WTC11 (cell line): ENCODE measurements around the gene PEX16. TPM values are rescaled to one million over a fixed set of nuclear protein-coding genes. Genes with fewer than 3 reads are reported as not detected.

Experiments
- ATAC-seq: fragments of 200-7000 bp; cut with Tn5 transposase; 2 replicates; pipeline ENCODE4 v1.10.0; 2021; ENCODE audit warnings: mild to moderate bottlenecking, moderate library complexity
- CTCF ChIA-PET: fragments of 300-600 bp; sonication (Branson Sonifier 250); formaldehyde crosslinking; loops from one replicate; lab custom pipeline; 2021; ENCODE audit warnings: antibody characterized with exemption; lab: Charles Lee
- POLR2A ChIA-PET: fragments of 350-600 bp; sonication (Branson Sonifier 250); formaldehyde crosslinking; loops from one replicate; lab custom pipeline; 2021; ENCODE audit warnings: antibody characterized with exemption; lab: Charles Lee
- DNase-seq: peaks from one replicate; pipeline ENCODE4 v3.0.0; 2021; ENCODE audit warnings: low spot score
- H3K27ac Mint-ChIP-seq: 2 replicates; pipeline ENCODE4 v1.8.0; 2021; ENCODE audit warnings: mixed read lengths
- H3K27me3 Mint-ChIP-seq: 2 replicates; pipeline ENCODE4 v1.8.0; 2021; ENCODE audit warnings: low read depth, mild to moderate bottlenecking, moderate library complexity, mixed read lengths
- H3K36me3 Mint-ChIP-seq: 2 replicates; pipeline ENCODE4 v1.8.0; 2021; ENCODE audit warnings: mixed read lengths
- H3K4me1 Mint-ChIP-seq: 2 replicates; pipeline ENCODE4 v1.8.0; 2022; ENCODE audit warnings: mixed read lengths
- H3K4me3 Mint-ChIP-seq: 2 replicates; pipeline ENCODE4 v1.8.0; 2021; ENCODE audit warnings: mild to moderate bottlenecking, moderate library complexity, mixed read lengths
- H3K9me3 Mint-ChIP-seq: 2 replicates; pipeline ENCODE4 v1.8.0; 2021; ENCODE audit warnings: mixed read lengths
- ATF2 ChIP-seq: sonication (generic); formaldehyde crosslinking; IDR thresholded peaks from 2 replicates; pipeline ENCODE4 v1.8.1; 2022; ENCODE audit warnings: low read depth, missing genetic modification reagents, borderline replicate concordance
- E2F5 ChIP-seq: sonication (generic); formaldehyde crosslinking; IDR thresholded peaks from 2 replicates; pipeline ENCODE4 v1.8.1; 2022; ENCODE audit warnings: mild to moderate bottlenecking, moderate library complexity, missing genetic modification reagents
- ERG ChIP-seq: fragments of 250-450 bp; sonication (Bioruptor Pico); IDR thresholded peaks from 2 replicates; pipeline ENCODE4 v1.8.0; 2021; ENCODE audit warnings: mild to moderate bottlenecking
- ESRRA ChIP-seq: sonication (generic); formaldehyde crosslinking; IDR thresholded peaks from 2 replicates; pipeline ENCODE4 v1.8.1; 2022; ENCODE audit warnings: mild to moderate bottlenecking, missing genetic modification reagents, borderline replicate concordance
- FOXJ3 ChIP-seq: sonication (generic); formaldehyde crosslinking; IDR thresholded peaks from 2 replicates; pipeline ENCODE4 v1.9.0; 2021; ENCODE audit warnings: missing genetic modification reagents, mild to moderate bottlenecking, borderline replicate concordance
- GABPB1 ChIP-seq: sonication (generic); formaldehyde crosslinking; IDR thresholded peaks from 2 replicates; pipeline ENCODE4 v1.8.1; 2023; ENCODE audit warnings: mild to moderate bottlenecking, missing genetic modification reagents
- GRHL2 ChIP-seq: fragments of 250-450 bp; sonication (Bioruptor Pico); IDR thresholded peaks from 2 replicates; pipeline ENCODE4 v1.8.0; 2022; ENCODE audit warnings: mild to moderate bottlenecking, moderate library complexity; ENCODE audit not compliant: insufficient replicate concordance, severe bottlenecking
- GTF2I ChIP-seq: fragments of 250-450 bp; sonication (Bioruptor Pico); conservative IDR thresholded peaks from 2 replicates; pipeline ENCODE4 v1.4.0; 2021; ENCODE audit warnings: mild to moderate bottlenecking
- HMGA2 ChIP-seq: fragments of 250-450 bp; sonication (Bioruptor Pico); IDR thresholded peaks from 2 replicates; pipeline ENCODE4 v1.4.0; 2021; ENCODE audit warnings: mild to moderate bottlenecking, moderate library complexity
- JAZF1 ChIP-seq: fragments of 250-450 bp; sonication (Bioruptor Pico); IDR thresholded peaks from 2 replicates; pipeline ENCODE4 v1.9.0; 2021; ENCODE audit warnings: moderate library complexity, mild to moderate bottlenecking, inconsistent platforms
- KAT7 ChIP-seq: sonication (generic); formaldehyde crosslinking; IDR thresholded peaks from 2 replicates; pipeline ENCODE4 v1.8.1; 2023; ENCODE audit warnings: missing genetic modification reagents, mild to moderate bottlenecking, borderline replicate concordance
- NR1H2 ChIP-seq: sonication (generic); formaldehyde crosslinking; IDR thresholded peaks from 2 replicates; pipeline ENCODE4 v1.9.0; 2021; ENCODE audit warnings: mild to moderate bottlenecking, moderate library complexity, missing genetic modification reagents
- PRRX2 ChIP-seq: fragments of 250-450 bp; sonication (Bioruptor Pico); IDR thresholded peaks from 2 replicates; pipeline ENCODE4 v1.8.0; 2021; ENCODE audit warnings: mild to moderate bottlenecking
- TP53 ChIP-seq: sonication (generic); formaldehyde crosslinking; IDR thresholded peaks from 2 replicates; pipeline ENCODE4 v1.8.1; 2023; ENCODE audit warnings: mild to moderate bottlenecking, missing genetic modification reagents
- USF2 ChIP-seq: sonication (generic); formaldehyde crosslinking; IDR thresholded peaks from 2 replicates; pipeline ENCODE4 v1.8.1; 2023; ENCODE audit warnings: mild to moderate bottlenecking, missing genetic modification reagents, moderate library complexity
- ZNF263 ChIP-seq: sonication (generic); formaldehyde crosslinking; IDR thresholded peaks from 2 replicates; pipeline ENCODE4 v1.8.1; 2022; ENCODE audit warnings: low read depth, mild to moderate bottlenecking, moderate library complexity, missing genetic modification reagents
- ZNF281 ChIP-seq: sonication (generic); formaldehyde crosslinking; IDR thresholded peaks from 2 replicates; pipeline ENCODE4 v1.8.0; 2023; ENCODE audit warnings: mild to moderate bottlenecking, missing genetic modification reagents
- ZNF396 ChIP-seq: fragments of 250-450 bp; sonication (Bioruptor Pico); IDR thresholded peaks from 2 replicates; pipeline ENCODE4 v1.8.0; 2021; ENCODE audit warnings: mild to moderate bottlenecking, moderate library complexity, borderline replicate concordance
- ZNF416 ChIP-seq: fragments of 250-450 bp; sonication (Bioruptor Pico); IDR thresholded peaks from 2 replicates; pipeline ENCODE4 v1.9.0; 2021; ENCODE audit warnings: mild to moderate bottlenecking, inconsistent platforms
- ZNF425 ChIP-seq: fragments of 250-450 bp; sonication (Bioruptor Pico); conservative IDR thresholded peaks from 2 replicates; pipeline ENCODE4 v1.9.0; 2021; ENCODE audit warnings: mild to moderate bottlenecking
- total RNA-seq: library from RNA; stranded (reverse); gene quantifications from 3 replicates; pipeline ENCODE4 v1.2.3, GENCODE V29; 2021

PEX16 gene
- total RNA-seq, 1 experiment from 2014 or later = 39.3 TPM

GRCh38 chr11:45949992-45950407, 32.3 kb upstream of the PEX16 start:
- no peak for ATAC-seq
- Mint-ChIP-seq H3K4me1 (no peaks in the 10 kb centered on the region), H3K27me3 (no peaks in the 10 kb centered on the region), H3K4me3 (no peak overlapping the region), H3K36me3 (peaks cover 21% of the 10 kb centered on the region), H3K9me3 (no peaks in the 10 kb centered on the region), H3K27ac (no peak overlapping the region)
- ChIA-PET POLR2A (no interaction called here), CTCF (interaction anchor here (2.4 to 3.3 kb wide), 2 partner anchors 15 to 57 kb away, joined by 9 to 10 read pairs; no protein-coding TSS in a partner anchor)
- DNase-seq = no peak
- TF ChIP-seq ATF2 (CRISPR knock-in tag) (no peak), GRHL2 (CRISPR knock-in tag) (no peak), NR1H2 (CRISPR knock-in tag) (no peak), ZNF416 (CRISPR knock-in tag) (no peak), ZNF263 (CRISPR knock-in tag) (no peak)

- Mint-ChIP-seq H3K36me3 (peaks cover 27% of the 10 kb centered on the region), H3K9me3 (no peaks in the 10 kb centered on the region), H3K27me3 (no peaks in the 10 kb centered on the region), H3K4me3 (no peak overlapping the region), H3K4me1 (no peaks in the 10 kb centered on the region), H3K27ac (no peak overlapping the region)
- DNase-seq (no peak), ATAC-seq (no peak)
- ChIA-PET POLR2A (no interaction called here), CTCF (interaction anchor here (0.9 to 2.4 kb wide), 3 partner anchors 17 to 58 kb away, joined by 3 to 10 read pairs (median 4); no protein-coding TSS in a partner anchor)
- no peak for TF ChIP-seq E2F5
- no peak for TF ChIP-seq TP53 (CRISPR knock-in tag)
- TF ChIP-seq JAZF1 = no peak
- TF ChIP-seq USF2 = no peak
- no peak for TF ChIP-seq ERG (CRISPR knock-in tag)
- TF ChIP-seq ZNF416 (CRISPR knock-in tag) = no peak
- no peak for TF ChIP-seq ZNF281 (CRISPR knock-in tag)
- no peak for TF ChIP-seq ZNF396
- no peak for TF ChIP-seq GTF2I (CRISPR knock-in tag)
- TF ChIP-seq GABPB1 (CRISPR knock-in tag) = no peak
- no peak for TF ChIP-seq FOXJ3 (CRISPR knock-in tag)
- no peak for TF ChIP-seq KAT7
- TF ChIP-seq ZNF425 (CRISPR knock-in tag) = no peak
- TF ChIP-seq ESRRA (CRISPR knock-in tag) = no peak
- TF ChIP-seq PRRX2 (CRISPR knock-in tag) = no peak
- TF ChIP-seq HMGA2 (CRISPR knock-in tag) = no peak
- TF ChIP-seq ATF2 (CRISPR knock-in tag) = no peak
These were observed 30.7 kb upstream of the PEX16 start for GRCh38 chr11:45948356-45948755.
